ENCODE measurements around the gene ETNK1. TPM values are rescaled to one million over a fixed set of nuclear protein-coding genes. Genes with fewer than 3 reads are reported as not detected.

The ETNK1 gene
- total and polyA plus RNA-seq, 7 donors, result 18.6 to 49.5 (median 28.8) TPM

GRCh38 chr12:22683131-22683530, 58.2 kb downstream of the ETNK1 start:
- no peak for DNase-seq
- H3K27ac ChIP-seq, result no peak overlapping the region
- WGBS, 2 donors, result 32 to 61% methylated on average over 1 of the region's 1 CpG
- peaks cover 0 to 12% (median 9%) of the 10 kb centered on the region in 4 donors for H3K36me3 ChIP-seq
- no peaks in the 10 kb centered on the region for H3K9me3 ChIP-seq
- H3K27me3 ChIP-seq, result no peaks in the 10 kb centered on the region
- no peak for TF ChIP-seq POLR2A (IDR thresholded peaks at IDR 0.05)
- no peak for TF ChIP-seq EP300 (IDR thresholded peaks at IDR 0.05)
- TF ChIP-seq CTCF (IDR thresholded peaks at IDR 0.05), result no peak
- TF ChIP-seq POLR2AphosphoS5 (IDR thresholded peaks at IDR 0.05), result no peak
- no peak overlapping the region for H3K4me3 ChIP-seq
- no peaks in the 10 kb centered on the region for H3K4me1 ChIP-seq
- intact Hi-C loops (cut with DNase I), result no loop called here

- WGBS, 2 donors, result 63 to 65% methylated on average over 5 of the region's 5 CpGs
Observed at GRCh38 chr12:22684140-22685118, 59.5 kb downstream of the ETNK1 start.

GRCh38 chr12:22686193-22686592, 61.2 kb downstream of the ETNK1 start:
- Histone ChIP-seq H3K9me3 (no peaks in the 10 kb centered on the region), H3K4me3 (no peak overlapping the region), H3K27ac (no peak overlapping the region), H3K36me3 (no peaks in the 10 kb centered on the region), H3K4me1 (no peaks in the 10 kb centered on the region), H3K27me3 (no peaks in the 10 kb centered on the region)
- TF ChIP-seq EP300 (IDR thresholded peaks at IDR 0.05) (no peak), POLR2A (IDR thresholded peaks at IDR 0.05) (no peak), CTCF (IDR thresholded peaks at IDR 0.05) (no peak), POLR2AphosphoS5 (IDR thresholded peaks at IDR 0.05) (no peak)
- intact Hi-C loops (cut with DNase I), result no loop called here
- 93 to 99% methylated on average over 1 of the region's 1 CpG for WGBS, 2 donors
- no peak for DNase-seq

More at GRCh38 chr12:22684140-22685118, 59.5 kb downstream of the ETNK1 start:
- Histone ChIP-seq H3K9me3 (no peaks in the 10 kb centered on the region), H3K27me3 (no peaks in the 10 kb centered on the region), H3K27ac (no peak overlapping the region), H3K4me1 (no peaks in the 10 kb centered on the region), H3K4me3 (no peak overlapping the region), H3K36me3 (no peaks in the 10 kb centered on the region)
- DNase-seq, result no peak
- intact Hi-C loops (cut with DNase I), result no loop called here
- TF ChIP-seq CTCF (IDR thresholded peaks at IDR 0.05), result peak in 3 of 4 experiments; percentile 10 to 52 (median 28)
- no peak for TF ChIP-seq EP300 (IDR thresholded peaks at IDR 0.05)

GRCh38 chr12:22687361-22688076, 62.5 kb downstream of the ETNK1 start:
- no peaks in the 10 kb centered on the region for H3K36me3 ChIP-seq
- intact Hi-C loops (cut with DNase I), result no loop called here
- WGBS, 2 donors, result 57 to 84% methylated on average over 5 of the region's 5 CpGs
- no peak overlapping the region for H3K27ac ChIP-seq
- H3K4me3 ChIP-seq, result no peak overlapping the region
- no peaks in the 10 kb centered on the region for H3K4me1 ChIP-seq
- DNase-seq, result no peak
- H3K9me3 ChIP-seq, result no peaks in the 10 kb centered on the region
- H3K27me3 ChIP-seq, result no peaks in the 10 kb centered on the region
- TF ChIP-seq CTCF (IDR thresholded peaks at IDR 0.05), result no peak
- TF ChIP-seq POLR2AphosphoS5 (IDR thresholded peaks at IDR 0.05), result no peak
- no peak for TF ChIP-seq POLR2A (IDR thresholded peaks at IDR 0.05)

Measured in sigmoid colon (tissue), 7 donors.